Left ventricle myocardium inferior (tissue), 1 donor: ENCODE results near the gene VWC2L. TPM values are rescaled to one million over a fixed set of nuclear protein-coding genes. Genes with fewer than 3 reads are reported as not detected.

Source experiments
- DNase-seq: peaks from one replicate; pipeline ENCODE4 v3.0.0-alpha.2; 2020
- H3K27ac ChIP-seq: fragments of 200-600 bp; replicated peaks from 2 replicates; pipeline ENCODE4 v1.8.0; 2021
- H3K27me3 ChIP-seq: fragments of 200-600 bp; 2 replicates; pipeline ENCODE4 v1.8.0; 2021; ENCODE audit warnings: low read depth
- H3K36me3 ChIP-seq: fragments of 200-600 bp; 2 replicates; pipeline ENCODE4 v1.8.0; 2021
- H3K4me1 ChIP-seq: fragments of 200-600 bp; 2 replicates; pipeline ENCODE4 v1.8.0; 2021
- H3K4me3 ChIP-seq: fragments of 200-600 bp; 2 replicates; pipeline ENCODE4 v1.8.0; 2021; ENCODE audit warnings: mild to moderate bottlenecking, moderate library complexity
- H3K9me3 ChIP-seq: fragments of 200-600 bp; replicated peaks from 2 replicates; pipeline ENCODE4 v1.8.0; 2021
- CTCF ChIP-seq: fragments of 200-600 bp; IDR thresholded peaks from 2 replicates; pipeline ENCODE4 v1.8.0; 2021; ENCODE audit warnings: antibody characterized with exemption, mild to moderate bottlenecking, borderline replicate concordance
- intact Hi-C: fragments of 100-400 bp; cut with micrococcal nuclease; formaldehyde crosslinking; loops from one replicate; pipeline ENCODE4 v1.11.0; 2022
- total RNA-seq: library from RNA; stranded (reverse); fragmentation: NEBNext Ultra II Directional; extraction: Animal tissue kit (Norgen Biotek cat#: 25700); gene quantifications from one replicate; pipeline ENCODE4 v1.2.1, GENCODE V29; 2021
- donor health status: DM: no; HTN: yes; CAD: no; lungs with severe emphysema.

VWC2L gene
- total RNA-seq, 1 donor from 2014 or later: not detected

GRCh38 chr2:214386720-214387119 is 24.1 kb upstream of the VWC2L start:
- DNase-seq: no peak
- Histone ChIP-seq H3K27me3 (no peaks in the 10 kb centered on the region), H3K4me3 (no peak overlapping the region)

GRCh38 chr2:214389334-214389733 is 21.5 kb upstream of the VWC2L start:
- no peaks in the 10 kb centered on the region for H3K36me3 ChIP-seq
- no peak overlapping the region for H3K27ac ChIP-seq
- no peaks in the 10 kb centered on the region for H3K4me1 ChIP-seq
- no peaks in the 10 kb centered on the region for H3K9me3 ChIP-seq
- no peak for DNase-seq
- no peak overlapping the region for H3K4me3 ChIP-seq
- TF ChIP-seq CTCF: no peak
- no peaks in the 10 kb centered on the region for H3K27me3 ChIP-seq
- intact Hi-C loops: no loop called here

More at GRCh38 chr2:214386720-214387119, 24.1 kb upstream of the VWC2L start:
- no peaks in the 10 kb centered on the region for H3K9me3 ChIP-seq
- no peak for TF ChIP-seq CTCF
- no peaks in the 10 kb centered on the region for H3K36me3 ChIP-seq
- no peak overlapping the region for H3K27ac ChIP-seq
- intact Hi-C loops: no loop called here
- no peaks in the 10 kb centered on the region for H3K4me1 ChIP-seq

GRCh38 chr2:214393796-214394195 is 17.1 kb upstream of the VWC2L start:
- H3K36me3 ChIP-seq: no peaks in the 10 kb centered on the region
- H3K27ac ChIP-seq: no peak overlapping the region
- TF ChIP-seq CTCF: no peak
- H3K27me3 ChIP-seq: no peaks in the 10 kb centered on the region
- no peaks in the 10 kb centered on the region for H3K4me1 ChIP-seq
- DNase-seq: no peak
- no peak overlapping the region for H3K4me3 ChIP-seq
- intact Hi-C loops: no loop called here
- no peaks in the 10 kb centered on the region for H3K9me3 ChIP-seq

- H3K36me3 ChIP-seq: no peaks in the 10 kb centered on the region
- DNase-seq: no peak
- TF ChIP-seq CTCF: no peak
- no peaks in the 10 kb centered on the region for H3K4me1 ChIP-seq
- H3K9me3 ChIP-seq: no peaks in the 10 kb centered on the region
- no peak overlapping the region for H3K4me3 ChIP-seq
- H3K27me3 ChIP-seq: no peaks in the 10 kb centered on the region
- intact Hi-C loops: no loop called here
- H3K27ac ChIP-seq: no peak overlapping the region
Observed at GRCh38 chr2:214395040-214395439, 15.8 kb upstream of the VWC2L start.

DNA sequence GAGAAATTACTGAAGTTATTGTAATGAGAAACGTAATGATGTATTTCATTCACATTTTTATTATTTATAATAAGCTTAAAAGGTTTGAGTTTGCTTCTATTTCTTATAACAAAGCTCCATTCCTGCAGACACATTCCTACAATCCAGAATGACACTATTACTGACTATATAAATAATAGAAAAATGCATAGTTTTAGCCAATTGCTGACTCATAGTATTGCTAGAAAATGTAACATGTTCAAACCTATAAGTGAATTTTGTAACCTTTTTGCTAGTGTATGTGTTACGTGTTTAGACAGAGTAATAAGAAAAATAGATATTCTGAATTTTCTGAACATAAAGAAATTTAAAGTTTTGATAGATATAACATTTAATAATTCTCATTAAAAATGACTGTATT is 9.3 kb upstream of the VWC2L start:
- no peak overlapping the region for H3K27ac ChIP-seq
- no peaks in the 10 kb centered on the region for H3K4me1 ChIP-seq
- no peak for TF ChIP-seq CTCF
- H3K36me3 ChIP-seq: no peaks in the 10 kb centered on the region
- H3K4me3 ChIP-seq: no peak overlapping the region
- no peaks in the 10 kb centered on the region for H3K27me3 ChIP-seq
- no peak for DNase-seq
- intact Hi-C loops: no loop called here
- H3K9me3 ChIP-seq: no peaks in the 10 kb centered on the region
